ENCODE results near the gene HOXB3. TPM values are rescaled to one million over a fixed set of nuclear protein-coding genes. Genes with fewer than 3 reads are reported as not detected.

The HOXB3 gene
- total and polyA plus RNA-seq, 2 of the 13 experiments (the other 11 are each of a cell fraction or from before 2014, with no cell fraction given), result not detected

DNA sequence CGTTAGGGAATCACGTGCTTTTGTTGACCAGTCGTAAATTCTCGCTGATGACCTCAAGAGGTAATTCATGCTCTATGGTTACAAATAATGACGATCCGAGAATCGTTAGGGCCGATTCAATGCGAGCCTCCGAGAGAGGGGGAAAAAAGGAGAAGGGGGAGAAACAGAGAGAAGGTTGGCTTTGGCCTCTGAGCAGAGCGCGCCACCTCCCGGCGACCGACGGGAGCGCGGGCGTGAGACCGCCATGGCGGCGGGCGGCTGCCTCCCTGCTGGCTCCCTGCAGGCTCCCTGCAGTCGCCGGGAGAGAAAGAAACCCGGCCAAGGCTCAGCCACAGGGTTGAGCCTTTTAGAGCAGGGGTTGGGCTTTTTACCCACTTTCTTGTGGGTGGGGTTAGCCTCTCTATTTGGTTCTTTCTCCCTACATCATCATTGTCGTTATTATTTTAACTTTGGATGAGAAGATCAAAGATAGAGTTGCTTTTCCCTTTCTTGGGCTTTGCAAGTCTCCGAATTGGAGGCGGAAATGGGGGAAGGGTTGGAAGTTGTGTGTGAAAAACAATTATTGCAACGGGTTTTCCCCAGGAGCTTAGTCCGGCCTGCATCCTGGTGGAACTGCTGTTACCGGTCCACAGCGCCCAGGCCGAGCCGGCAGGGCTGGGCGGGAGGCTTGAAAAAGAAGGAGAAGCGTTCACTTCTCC is 3.9 kb upstream of the HOXB3 start (continued):
- TF ChIP-seq ZSCAN22 (CRISPR knock-in tag; IDR thresholded peaks at IDR 0.05) (no peak), ZNF703 (CRISPR knock-in tag; IDR thresholded peaks at IDR 0.05; ENCODE audit: borderline replicate concordance) (no peak), KDM3A (CRISPR knock-in tag; IDR thresholded peaks at IDR 0.05; ENCODE audit: low read depth) (peak; percentile 48; the same call in 1 of the 2 replicates), ZNF75D (CRISPR knock-in tag; IDR thresholded peaks at IDR 0.05; ENCODE audit: borderline replicate concordance) (no peak), ZNF556 (CRISPR knock-in tag; IDR thresholded peaks at IDR 0.05; ENCODE audit: borderline replicate concordance) (no peak), RFXAP (CRISPR knock-in tag; IDR thresholded peaks at IDR 0.05; ENCODE audit: borderline replicate concordance) (no peak), GATAD1 (CRISPR knock-in tag; IDR thresholded peaks at IDR 0.05) (no peak), SMARCC2 (IDR thresholded peaks at IDR 0.05) (no peak), ZNF547 (CRISPR knock-in tag; IDR thresholded peaks at IDR 0.05) (no peak), KDM6A (CRISPR knock-in tag; IDR thresholded peaks at IDR 0.05; ENCODE audit: low read depth) (no peak), MAF1 (CRISPR knock-in tag; IDR thresholded peaks at IDR 0.05; ENCODE audit: borderline replicate concordance) (no peak), NFIC (IDR thresholded peaks at IDR 0.05; ENCODE audit: low read length) (no peak), ATF7 (IDR thresholded peaks at IDR 0.05) (no peak), ATF7 (CRISPR knock-in tag; IDR thresholded peaks at IDR 0.05) (no peak), ZNF530 (CRISPR knock-in tag; IDR thresholded peaks at IDR 0.05; ENCODE audit: low read depth) (no peak), BRD4 (CRISPR knock-in tag; IDR thresholded peaks at IDR 0.05) (no peak), U2AF1 (optimal IDR thresholded peaks at IDR 0.05; ENCODE audit: low read depth, low read length) (no peak), SIN3B (IDR thresholded peaks at IDR 0.05; ENCODE audit: low read length) (no peak), ZNF180 (CRISPR knock-in tag; IDR thresholded peaks at IDR 0.05; ENCODE audit: borderline replicate concordance, low read depth) (no peak), SP2 (CRISPR knock-in tag; IDR thresholded peaks at IDR 0.05) (no peak), NFE2 (CRISPR knock-in tag; IDR thresholded peaks at IDR 0.05) (no peak), TMF1 (CRISPR knock-in tag; IDR thresholded peaks at IDR 0.05; ENCODE audit: low read depth) (no peak), ZNF607 (CRISPR knock-in tag; IDR thresholded peaks at IDR 0.05; ENCODE audit: borderline replicate concordance) (no peak)
- TF ChIP-seq, protein P1, sequence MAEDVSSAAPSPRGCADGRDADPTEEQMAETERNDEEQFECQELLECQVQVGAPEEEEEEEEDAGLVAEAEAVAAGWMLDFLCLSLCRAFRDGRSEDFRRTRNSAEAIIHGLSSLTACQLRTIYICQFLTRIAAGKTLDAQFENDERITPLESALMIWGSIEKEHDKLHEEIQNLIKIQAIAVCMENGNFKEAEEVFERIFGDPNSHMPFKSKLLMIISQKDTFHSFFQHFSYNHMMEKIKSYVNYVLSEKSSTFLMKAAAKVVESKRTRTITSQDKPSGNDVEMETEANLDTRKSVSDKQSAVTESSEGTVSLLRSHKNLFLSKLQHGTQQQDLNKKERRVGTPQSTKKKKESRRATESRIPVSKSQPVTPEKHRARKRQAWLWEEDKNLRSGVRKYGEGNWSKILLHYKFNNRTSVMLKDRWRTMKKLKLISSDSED (CRISPR knock-in tag; IDR thresholded peaks at IDR 0.05), result no peak
- TF ChIP-seq, protein P2, sequence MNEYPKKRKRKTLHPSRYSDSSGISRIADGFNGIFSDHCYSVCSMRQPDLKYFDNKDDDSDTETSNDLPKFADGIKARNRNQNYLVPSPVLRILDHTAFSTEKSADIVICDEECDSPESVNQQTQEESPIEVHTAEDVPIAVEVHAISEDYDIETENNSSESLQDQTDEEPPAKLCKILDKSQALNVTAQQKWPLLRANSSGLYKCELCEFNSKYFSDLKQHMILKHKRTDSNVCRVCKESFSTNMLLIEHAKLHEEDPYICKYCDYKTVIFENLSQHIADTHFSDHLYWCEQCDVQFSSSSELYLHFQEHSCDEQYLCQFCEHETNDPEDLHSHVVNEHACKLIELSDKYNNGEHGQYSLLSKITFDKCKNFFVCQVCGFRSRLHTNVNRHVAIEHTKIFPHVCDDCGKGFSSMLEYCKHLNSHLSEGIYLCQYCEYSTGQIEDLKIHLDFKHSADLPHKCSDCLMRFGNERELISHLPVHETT (CRISPR knock-in tag; conservative IDR thresholded peaks at IDR 0.05), result no peak
- TF ChIP-seq, protein P3, sequence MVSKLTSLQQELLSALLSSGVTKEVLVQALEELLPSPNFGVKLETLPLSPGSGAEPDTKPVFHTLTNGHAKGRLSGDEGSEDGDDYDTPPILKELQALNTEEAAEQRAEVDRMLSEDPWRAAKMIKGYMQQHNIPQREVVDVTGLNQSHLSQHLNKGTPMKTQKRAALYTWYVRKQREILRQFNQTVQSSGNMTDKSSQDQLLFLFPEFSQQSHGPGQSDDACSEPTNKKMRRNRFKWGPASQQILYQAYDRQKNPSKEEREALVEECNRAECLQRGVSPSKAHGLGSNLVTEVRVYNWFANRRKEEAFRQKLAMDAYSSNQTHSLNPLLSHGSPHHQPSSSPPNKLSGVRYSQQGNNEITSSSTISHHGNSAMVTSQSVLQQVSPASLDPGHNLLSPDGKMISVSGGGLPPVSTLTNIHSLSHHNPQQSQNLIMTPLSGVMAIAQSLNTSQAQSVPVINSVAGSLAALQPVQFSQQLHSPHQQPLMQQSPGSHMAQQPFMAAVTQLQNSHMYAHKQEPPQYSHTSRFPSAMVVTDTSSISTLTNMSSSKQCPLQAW (CRISPR knock-in tag; IDR thresholded peaks at IDR 0.05), result no peak
- TF ChIP-seq, protein P4, sequence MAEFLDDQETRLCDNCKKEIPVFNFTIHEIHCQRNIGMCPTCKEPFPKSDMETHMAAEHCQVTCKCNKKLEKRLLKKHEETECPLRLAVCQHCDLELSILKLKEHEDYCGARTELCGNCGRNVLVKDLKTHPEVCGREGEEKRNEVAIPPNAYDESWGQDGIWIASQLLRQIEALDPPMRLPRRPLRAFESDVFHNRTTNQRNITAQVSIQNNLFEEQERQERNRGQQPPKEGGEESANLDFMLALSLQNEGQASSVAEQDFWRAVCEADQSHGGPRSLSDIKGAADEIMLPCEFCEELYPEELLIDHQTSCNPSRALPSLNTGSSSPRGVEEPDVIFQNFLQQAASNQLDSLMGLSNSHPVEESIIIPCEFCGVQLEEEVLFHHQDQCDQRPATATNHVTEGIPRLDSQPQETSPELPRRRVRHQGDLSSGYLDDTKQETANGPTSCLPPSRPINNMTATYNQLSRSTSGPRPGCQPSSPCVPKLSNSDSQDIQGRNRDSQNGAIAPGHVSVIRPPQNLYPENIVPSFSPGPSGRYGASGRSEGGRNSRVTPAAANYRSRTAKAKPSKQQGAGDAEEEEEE (CRISPR knock-in tag; IDR thresholded peaks at IDR 0.05; ENCODE audit: borderline replicate concordance), result no peak
